Right lobe of liver (tissue), 4 donors: ENCODE results near the gene TMEM269.

Experiments
- CTCF ChIP-seq, 4 donors: fragments of 200-600 bp in 3 of 4; fragments of 450-650 bp in 1 of 4; IDR thresholded peaks; one replicate each; pipeline versions ENCODE4 v1.5.1 to v1.8.0; 2016 to 2022; ENCODE audit warnings: antibody characterized with exemption in 4 of 4, mild to moderate bottlenecking in 2 of 4
- POLR2A ChIP-seq: fragments of 450-650 bp; IDR thresholded peaks from one replicate; pipeline ENCODE4 v1.6.1; 2017; ENCODE audit warnings: antibody characterized with exemption, mild to moderate bottlenecking
- donor health status: DM: no; HTN: no; CAD: no.
- donor health status: DM: no; HTN: no; CAD: no.
- donor health status: DM: no; HTN: yes; CAD: no.

DNA sequence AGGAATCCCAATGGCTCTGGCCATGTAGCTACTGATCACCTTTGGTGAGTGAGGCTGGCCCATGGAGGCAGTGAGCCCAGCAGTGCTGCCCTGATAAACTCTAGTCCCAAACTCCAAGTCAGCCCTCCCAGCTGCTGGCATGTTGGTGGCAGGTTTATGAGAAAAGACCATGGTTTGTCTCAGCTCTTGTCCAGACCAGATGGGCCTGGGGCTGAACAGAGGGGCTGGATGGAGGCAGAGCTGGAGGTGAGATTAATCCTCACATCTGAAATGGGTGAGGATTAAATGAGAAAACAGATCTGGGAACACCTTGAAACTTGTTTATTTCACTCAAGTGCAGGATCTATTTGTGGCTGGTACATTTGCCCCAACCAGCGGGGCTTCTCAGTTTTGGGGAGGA is 3.2 kb downstream of the TMEM269 start:
- TF ChIP-seq POLR2A (no peak), CTCF (IDR thresholded peaks at IDR 0.05) (no peak)
